ENCODE measurements around the gene GNG13.
"Not testable (repeated sequence)": the region's sequence is repeated elsewhere in the genome, so short reads cannot be mapped to it uniquely, and the experiment has no call there.

Gene GNG13

GRCh38 chr16:838741-839140, 38.2 kb upstream of the GNG13 start:
- no peak for DNase-seq (ENCODE audit: low read depth)
- TF ChIP-seq CTCF (IDR thresholded peaks at IDR 0.05; ENCODE audit: low read length, missing control alignments): no peak
- no peak overlapping the region for H3K4me3 ChIP-seq (replicated peaks; ENCODE audit: low read depth, low read length)

GRCh38 chr16:836822-837221, 36.3 kb upstream of the GNG13 start:
- not testable (repeated sequence) for DNase-seq (ENCODE audit: low read depth); H3K4me3 ChIP-seq (replicated peaks; ENCODE audit: low read depth, low read length)

- TF ChIP-seq CTCF (IDR thresholded peaks at IDR 0.05; ENCODE audit: low read length, missing control alignments): no peak
- DNase-seq (ENCODE audit: low read depth): no peak
- H3K4me3 ChIP-seq (replicated peaks; ENCODE audit: low read depth, low read length): no peak overlapping the region
Measured at GRCh38 chr16:836221-836620, 35.7 kb upstream of the GNG13 start.

GRCh38 chr16:835373-835772, 34.8 kb upstream of the GNG13 start:
- TF ChIP-seq CTCF (IDR thresholded peaks at IDR 0.05; ENCODE audit: low read length, missing control alignments): no peak
- H3K4me3 ChIP-seq (replicated peaks; ENCODE audit: low read depth, low read length): no peak overlapping the region
- no peak for DNase-seq (ENCODE audit: low read depth)

GRCh38 chr16:833411-833810, 32.9 kb upstream of the GNG13 start:
- no peak overlapping the region for H3K4me3 ChIP-seq (replicated peaks; ENCODE audit: low read depth, low read length)
- no peak for TF ChIP-seq CTCF (IDR thresholded peaks at IDR 0.05; ENCODE audit: low read length, missing control alignments)
- DNase-seq (ENCODE audit: low read depth): no peak

- DNase-seq (ENCODE audit: low read depth): no peak
- no peak for TF ChIP-seq CTCF (IDR thresholded peaks at IDR 0.05; ENCODE audit: low read length, missing control alignments)
Measured at GRCh38 chr16:832652-833336, 32.3 kb upstream of the GNG13 start.

GRCh38 chr16:831571-832413, 31.3 kb upstream of the GNG13 start:
- TF ChIP-seq CTCF (IDR thresholded peaks at IDR 0.05; ENCODE audit: low read length, missing control alignments): no peak
- no peak for DNase-seq (ENCODE audit: low read depth)
- H3K4me3 ChIP-seq (replicated peaks; ENCODE audit: low read depth, low read length): no peak overlapping the region

More at GRCh38 chr16:832652-833336, 32.3 kb upstream of the GNG13 start:
- no peak overlapping the region for H3K4me3 ChIP-seq (replicated peaks; ENCODE audit: low read depth, low read length)
